ENCODE measurements around the gene CPA1. TPM values are rescaled to one million over a fixed set of nuclear protein-coding genes. Genes with fewer than 3 reads are reported as not detected.
A peak's percentile ranks its signal among the peaks of the same experiment; 100 is the strongest.

CPA1 gene
- total and polyA plus RNA-seq, 2 of the 4 experiments (the other 2 are of a cell fraction): not detected

DNA sequence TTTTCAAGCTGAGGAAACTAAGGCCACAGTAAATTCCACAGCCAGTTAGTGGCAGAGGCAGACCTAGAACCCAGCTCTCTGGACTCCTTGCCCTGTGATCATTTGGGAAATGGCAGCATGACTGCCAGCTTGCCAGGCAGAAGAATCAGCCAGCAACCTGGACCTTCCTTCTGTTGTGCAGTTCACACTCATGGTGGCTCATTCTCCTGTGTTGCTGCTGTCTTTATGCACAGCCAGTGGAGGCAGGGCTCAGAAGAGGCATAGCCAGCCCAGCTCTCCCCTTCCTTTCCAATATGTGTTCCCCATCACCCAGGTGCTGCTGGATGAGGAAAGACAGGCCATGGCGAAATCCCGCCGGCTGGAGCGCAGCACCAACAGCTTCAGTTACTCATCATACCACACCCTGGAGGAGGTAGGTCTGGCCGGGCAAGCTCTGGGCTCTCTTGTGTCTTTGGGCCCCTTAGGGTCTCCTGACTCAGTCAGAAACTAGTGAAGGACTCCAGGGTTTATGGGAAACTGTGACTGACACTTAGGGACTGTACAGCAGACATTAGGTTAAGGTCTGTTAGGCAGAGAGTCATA, 20.9 kb upstream of the CPA1 start:
- Histone ChIP-seq H2AK9ac (replicated peaks; ENCODE audit: low read depth, low read length, poor library complexity) (no peak overlapping the region), H2BK5ac (ENCODE audit: low read depth, low read length, poor library complexity, severe bottlenecking) (no peak overlapping the region), H3K4ac (ENCODE audit: low read depth, low read length) (peak overlapping the region; percentile 51), H3K79me1 (ENCODE audit: low read depth in 1 of 2, low read length in 2 of 2) (peaks cover 0 to 3% of the 10 kb centered on the region in 2 experiments; a peak in 1 of 4 replicates), H3K4me3 (ENCODE audit: insufficient read depth, low read depth, low read length) (no peak overlapping the region), H2BK20ac (ENCODE audit: low read depth, low read length) (peak overlapping the region; percentile 66; the same call in 1 of the 2 replicates), H2AK5ac (ENCODE audit: low read depth, low read length) (peak overlapping the region; percentile 63), H3K23ac (ENCODE audit: low read depth, low read length) (no peak overlapping the region), H3K27me3 (ENCODE audit: control insufficient read depth, insufficient read depth, low read length) (no peaks in the 10 kb centered on the region), H3K9ac (ENCODE audit: low read depth, low read length) (no peak overlapping the region), H3K14ac (replicated peaks; ENCODE audit: low read depth, low read length) (no peak overlapping the region), H4K20me1 (ENCODE audit: insufficient read depth, low read length) (no peaks in the 10 kb centered on the region), H3K4me2 (ENCODE audit: low read depth, low read length) (no peak overlapping the region), H3K36me3 (ENCODE audit: control insufficient read depth, insufficient read depth, low read length) (no peaks in the 10 kb centered on the region), H3K9me3 (ENCODE audit: control insufficient read depth, insufficient read depth, low read length) (peaks cover 8% of the 10 kb centered on the region), H3K27ac (ENCODE audit: insufficient read depth, low read length) (no peak overlapping the region), H3K18ac (ENCODE audit: low read depth, low read length) (no peak overlapping the region), H4K91ac (ENCODE audit: insufficient read depth, low read depth, low read length) (peak overlapping the region; percentile 52; the same call in 1 of the 2 replicates), H2AFZ (replicated peaks; ENCODE audit: low read length, poor library complexity) (peak overlapping the region; percentile 55), H3K56ac (ENCODE audit: extremely low read depth, insufficient read depth, low read length) (no peak overlapping the region), H3K9me1 (ENCODE audit: insufficient read depth, low read length) (peaks cover 16% of the 10 kb centered on the region), H4K5ac (ENCODE audit: low read depth, low read length) (no peak overlapping the region), H3K4me1 (ENCODE audit: control insufficient read depth, insufficient read depth, low read length) (peaks cover 20% of the 10 kb centered on the region), H2BK15ac (ENCODE audit: low read depth, low read length) (peak overlapping the region; percentile 98; the same call in 2 of the 3 replicates), H4K8ac (ENCODE audit: low read depth in 2 of 2, low read length in 2 of 2) (no peak overlapping the region), H2BK120ac (ENCODE audit: low read depth, low read length) (peak overlapping the region; percentile 52; the same call in 1 of the 2 replicates)
- in situ Hi-C loops (cut with MboI; ENCODE audit: low sequenced_read_pairs) (no loop called here), dilution Hi-C loops (cut with HindIII; ENCODE audit: low sequenced_read_pairs, unreplicated experiment) (no loop called here), intact Hi-C loops (cut with micrococcal nuclease) (loop anchor here (10.0 kb wide), 1 partner anchor 135 kb away; the partner anchor contains the start of gene MEST)
- no CpG with 5 or more reads among the region's 5 CpGs for WGBS, 2 experiments (ENCODE audit: extremely low coverage in 2 of 2, insufficient read length in 1 of 2)
- POLR2A ChIA-PET (ENCODE audit: unreplicated experiment): no interaction called here
- DNase-seq (no peak), ATAC-seq (ENCODE audit: low read depth) (no peak)
- no peak for TF ChIP-seq RAD21 (IDR thresholded peaks at IDR 0.05; ENCODE audit: low read length)
- TF ChIP-seq MXI1 (IDR thresholded peaks at IDR 0.05; ENCODE audit: borderline replicate concordance, low read depth, low read length): no peak
- TF ChIP-seq RFX5 (IDR thresholded peaks at IDR 0.05; ENCODE audit: low read depth, low read length): no peak
- no peak for TF ChIP-seq POLR2A (IDR thresholded peaks at IDR 0.05; ENCODE audit: low read depth, low read length)
- no peak for TF ChIP-seq FOS (IDR thresholded peaks at IDR 0.05; ENCODE audit: low read depth, low read length)
- TF ChIP-seq, protein P1, sequence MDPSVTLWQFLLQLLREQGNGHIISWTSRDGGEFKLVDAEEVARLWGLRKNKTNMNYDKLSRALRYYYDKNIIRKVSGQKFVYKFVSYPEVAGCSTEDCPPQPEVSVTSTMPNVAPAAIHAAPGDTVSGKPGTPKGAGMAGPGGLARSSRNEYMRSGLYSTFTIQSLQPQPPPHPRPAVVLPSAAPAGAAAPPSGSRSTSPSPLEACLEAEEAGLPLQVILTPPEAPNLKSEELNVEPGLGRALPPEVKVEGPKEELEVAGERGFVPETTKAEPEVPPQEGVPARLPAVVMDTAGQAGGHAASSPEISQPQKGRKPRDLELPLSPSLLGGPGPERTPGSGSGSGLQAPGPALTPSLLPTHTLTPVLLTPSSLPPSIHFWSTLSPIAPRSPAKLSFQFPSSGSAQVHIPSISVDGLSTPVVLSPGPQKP (IDR thresholded peaks at IDR 0.05; ENCODE audit: borderline replicate concordance, low read depth, low read length): no peak
- no peak for TF ChIP-seq MAFK (IDR thresholded peaks at IDR 0.05; ENCODE audit: low read depth, low read length)
- TF ChIP-seq CHD1 (IDR thresholded peaks at IDR 0.05; ENCODE audit: low read depth, low read length): no peak
- CTCF ChIA-PET: no interaction called here
- no TSS peak for BruUV-seq (replicated peaks)

Data from IMR-90 (cell line).